ENCODE data around the gene ARHGAP26.

Gene ARHGAP26

GRCh38 chr5:142864290-142865260, 94.4 kb downstream of the ARHGAP26 start:
- H3K4me2 ChIP-seq (ENCODE audit: low read length) = no peak overlapping the region
- no peaks in the 10 kb centered on the region for H4K20me1 ChIP-seq (ENCODE audit: insufficient read depth, low read length)
- TF ChIP-seq EZH2 (IDR thresholded peaks at IDR 0.05; ENCODE audit: borderline replicate concordance, low read length) (no peak), CTCF (IDR thresholded peaks at IDR 0.05; ENCODE audit: low read length) (no peak)
- H3K9me2 ChIP-seq (ENCODE audit: low read depth, low read length) = no peaks in the 10 kb centered on the region
- H3K27ac ChIP-seq (ENCODE audit: low read depth, low read length, poor library complexity, severe bottlenecking) = no peak overlapping the region
- no peaks in the 10 kb centered on the region for H3F3A ChIP-seq (ENCODE audit: insufficient read depth, low read length)
- H3K27me3 ChIP-seq (ENCODE audit: insufficient read depth, low read length) = no peaks in the 10 kb centered on the region
- H3K4me3 ChIP-seq (ENCODE audit: low read depth, low read length, poor library complexity, severe bottlenecking) = no peak overlapping the region
- H2AFZ ChIP-seq (ENCODE audit: low read length) = no peak overlapping the region
- H3K4me1 ChIP-seq (ENCODE audit: insufficient read depth, low read length, severe bottlenecking) = no peaks in the 10 kb centered on the region
- no peaks in the 10 kb centered on the region for H3K79me2 ChIP-seq (ENCODE audit: insufficient read depth, low read length)
- no peak overlapping the region for H3K9ac ChIP-seq (ENCODE audit: low read length)
- no peaks in the 10 kb centered on the region for H3K36me3 ChIP-seq (ENCODE audit: insufficient read depth, low read length)
- no peaks in the 10 kb centered on the region for H3K9me3 ChIP-seq (ENCODE audit: low read length)

GRCh38 chr5:142865631-142866030, 95.5 kb downstream of the ARHGAP26 start:
- H4K20me1 ChIP-seq (ENCODE audit: insufficient read depth, low read length) = no peaks in the 10 kb centered on the region
- no peak overlapping the region for H3K27ac ChIP-seq (ENCODE audit: low read depth, low read length, poor library complexity, severe bottlenecking)
- H3K4me3 ChIP-seq (ENCODE audit: low read depth, low read length, poor library complexity, severe bottlenecking) = no peak overlapping the region
- H3K79me2 ChIP-seq (ENCODE audit: insufficient read depth, low read length) = no peaks in the 10 kb centered on the region
- no peaks in the 10 kb centered on the region for H3K9me3 ChIP-seq (ENCODE audit: low read length)
- no peak overlapping the region for H3K4me2 ChIP-seq (ENCODE audit: low read length)
- no peak overlapping the region for H3K9ac ChIP-seq (ENCODE audit: low read length)
- H3K36me3 ChIP-seq (ENCODE audit: insufficient read depth, low read length) = no peaks in the 10 kb centered on the region
- H2AFZ ChIP-seq (ENCODE audit: low read length) = no peak overlapping the region
- H3K9me2 ChIP-seq (ENCODE audit: low read depth, low read length) = no peaks in the 10 kb centered on the region
- no peaks in the 10 kb centered on the region for H3F3A ChIP-seq (ENCODE audit: insufficient read depth, low read length)
- TF ChIP-seq EZH2 (IDR thresholded peaks at IDR 0.05; ENCODE audit: borderline replicate concordance, low read length) (no peak), CTCF (IDR thresholded peaks at IDR 0.05; ENCODE audit: low read length) (no peak)
- H3K4me1 ChIP-seq (ENCODE audit: insufficient read depth, low read length, severe bottlenecking) = no peaks in the 10 kb centered on the region
- no peaks in the 10 kb centered on the region for H3K27me3 ChIP-seq (ENCODE audit: insufficient read depth, low read length)

- Histone ChIP-seq H3F3A (ENCODE audit: insufficient read depth, low read length) (no peaks in the 10 kb centered on the region), H3K9me3 (ENCODE audit: low read length) (no peaks in the 10 kb centered on the region), H3K27ac (ENCODE audit: low read depth, low read length, poor library complexity, severe bottlenecking) (no peak overlapping the region), H3K4me2 (ENCODE audit: low read length) (no peak overlapping the region), H3K4me3 (ENCODE audit: low read depth, low read length, poor library complexity, severe bottlenecking) (no peak overlapping the region), H3K79me2 (ENCODE audit: insufficient read depth, low read length) (no peaks in the 10 kb centered on the region), H2AFZ (ENCODE audit: low read length) (no peak overlapping the region), H3K9ac (ENCODE audit: low read length) (no peak overlapping the region), H4K20me1 (ENCODE audit: insufficient read depth, low read length) (no peaks in the 10 kb centered on the region), H3K27me3 (ENCODE audit: insufficient read depth, low read length) (no peaks in the 10 kb centered on the region), H3K9me2 (ENCODE audit: low read depth, low read length) (no peaks in the 10 kb centered on the region), H3K36me3 (ENCODE audit: insufficient read depth, low read length) (no peaks in the 10 kb centered on the region), H3K4me1 (ENCODE audit: insufficient read depth, low read length, severe bottlenecking) (no peaks in the 10 kb centered on the region)
- TF ChIP-seq EZH2 (IDR thresholded peaks at IDR 0.05; ENCODE audit: borderline replicate concordance, low read length) (no peak), CTCF (IDR thresholded peaks at IDR 0.05; ENCODE audit: low read length) (peak; percentile 78)
These were observed 96.5 kb downstream of the ARHGAP26 start for GRCh38 chr5:142866563-142867275.
